GM18499 (cell line): ENCODE measurements around the gene SOX21.

Experiments
- ATAC-seq: cut with Tn5 transposase; IDR thresholded peaks from one replicate; pipeline ENCODE4 v1.9.1; 2021; ENCODE audit warnings: moderate number of reproducible peaks; ENCODE audit not compliant: insufficient read depth, unreplicated experiment

The SOX21 gene

GRCh38 chr13:94682229-94682628 lies 30.1 kb downstream of the SOX21 start:
- no peak for ATAC-seq

- no peak for ATAC-seq
These were observed 32.7 kb downstream of the SOX21 start for GRCh38 chr13:94679614-94680013.

- no peak for ATAC-seq
These were observed 33.5 kb downstream of the SOX21 start for GRCh38 chr13:94678845-94679244.

- no peak for ATAC-seq
These were observed 34.5 kb downstream of the SOX21 start for GRCh38 chr13:94677799-94678198.

- ATAC-seq: peak; percentile 57
These were observed 37.6 kb downstream of the SOX21 start for GRCh38 chr13:94674609-94675348.

- ATAC-seq: no peak
These were observed 38.5 kb downstream of the SOX21 start for GRCh38 chr13:94673851-94674250.

- ATAC-seq: no peak
These were observed 39.9 kb downstream of the SOX21 start for GRCh38 chr13:94672400-94672799.

GRCh38 chr13:94667190-94667589 lies 45.2 kb downstream of the SOX21 start:
- no peak for ATAC-seq

GRCh38 chr13:94666065-94666464 lies 46.3 kb downstream of the SOX21 start:
- no peak for ATAC-seq

- no peak for ATAC-seq
These were observed 47.5 kb downstream of the SOX21 start for GRCh38 chr13:94664889-94665288.

GRCh38 chr13:94662274-94662945 lies 49.9 kb downstream of the SOX21 start:
- no peak for ATAC-seq

GRCh38 chr13:94661406-94661805 lies 50.9 kb downstream of the SOX21 start:
- ATAC-seq: no peak

- ATAC-seq: no peak
These were observed 51.5 kb downstream of the SOX21 start for GRCh38 chr13:94660695-94661326.
